HG02943 (cell line): Measurements from ENCODE around the gene FMNL2.

Experiments
- ATAC-seq: cut with Tn5 transposase; IDR thresholded peaks from one replicate; pipeline ENCODE4 v1.9.1; 2021; ENCODE audit warnings: mild to moderate bottlenecking, low read depth, moderate library complexity; ENCODE audit not compliant: unreplicated experiment

Gene FMNL2

DNA sequence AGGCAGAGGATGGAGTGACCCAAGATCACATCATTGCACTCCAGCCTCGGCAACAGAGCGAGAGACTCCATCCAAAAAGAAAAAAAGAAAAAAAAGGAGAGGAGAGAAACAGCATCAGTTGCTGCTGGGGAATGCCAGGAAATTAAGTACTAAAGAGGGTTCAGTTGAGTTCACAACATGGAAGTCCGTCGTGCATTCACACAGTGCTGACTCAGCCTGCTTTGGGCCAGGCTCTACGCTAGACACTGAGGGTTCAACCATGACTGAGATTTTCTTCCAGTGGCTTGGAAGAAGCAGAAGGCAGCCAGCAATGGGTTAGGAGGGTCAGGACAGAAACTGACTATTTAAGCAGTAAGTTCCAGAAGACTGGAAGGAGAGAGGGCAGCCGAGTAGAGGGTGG is 108.8 kb downstream of the FMNL2 start:
- ATAC-seq, result no peak

DNA sequence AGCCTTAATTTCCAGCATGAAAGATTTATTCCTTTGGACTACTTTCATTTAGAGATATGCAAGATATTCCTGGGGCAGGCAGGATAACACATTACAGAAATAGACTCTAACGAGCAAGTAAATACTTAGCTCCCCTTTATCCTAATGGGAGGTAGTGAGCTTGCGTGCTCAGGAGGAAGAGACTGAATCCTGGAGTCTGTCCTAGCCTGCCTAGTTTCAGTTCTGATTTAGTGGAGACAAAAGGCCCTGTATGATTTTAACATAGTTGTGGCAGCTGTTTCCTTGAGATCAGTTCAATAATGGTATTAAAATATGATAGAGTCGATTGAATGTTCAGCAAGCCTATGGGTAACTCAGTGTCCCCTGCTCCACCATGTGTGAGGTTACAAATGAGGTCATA is 109.5 kb downstream of the FMNL2 start:
- ATAC-seq, result no peak

DNA sequence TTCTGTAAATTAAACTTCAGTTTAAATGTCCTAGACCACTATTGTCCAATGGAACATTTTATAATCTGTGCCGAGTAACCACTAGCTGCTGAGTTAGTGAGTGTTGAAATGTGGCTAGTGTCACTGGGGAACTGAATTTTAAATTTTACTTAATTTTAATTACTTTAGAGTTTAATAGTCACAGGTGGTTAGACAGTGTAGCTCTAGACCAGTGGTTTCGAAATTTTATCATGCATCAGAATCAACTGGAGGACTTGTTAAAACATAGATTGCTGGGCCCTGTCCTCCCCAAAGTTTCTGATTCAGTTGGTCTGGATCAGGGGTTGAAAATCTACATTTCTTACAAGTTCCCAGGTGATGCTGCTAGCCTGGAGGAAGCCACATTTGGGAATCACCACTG is 110.4 kb downstream of the FMNL2 start:
- no peak for ATAC-seq

DNA sequence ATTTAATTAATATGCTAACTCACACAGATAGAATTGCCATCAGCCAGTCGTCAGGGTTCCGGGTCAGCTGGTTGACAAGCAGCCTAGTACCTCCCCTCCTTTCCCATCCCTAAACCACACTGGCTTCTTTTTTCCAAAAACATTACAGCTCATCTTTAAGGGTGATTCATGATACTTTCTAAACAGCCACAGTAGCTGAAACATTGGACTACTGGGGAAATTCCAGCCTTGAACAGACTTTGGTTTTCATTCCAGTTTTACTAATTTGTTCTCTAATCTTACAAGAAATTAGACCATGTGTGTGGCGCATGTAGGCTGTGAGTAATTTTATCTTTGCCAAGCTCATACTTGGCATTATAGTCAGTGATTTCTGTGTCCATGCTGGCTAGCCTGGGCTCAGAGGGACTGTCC is 110.8 kb downstream of the FMNL2 start:
- no peak for ATAC-seq

DNA sequence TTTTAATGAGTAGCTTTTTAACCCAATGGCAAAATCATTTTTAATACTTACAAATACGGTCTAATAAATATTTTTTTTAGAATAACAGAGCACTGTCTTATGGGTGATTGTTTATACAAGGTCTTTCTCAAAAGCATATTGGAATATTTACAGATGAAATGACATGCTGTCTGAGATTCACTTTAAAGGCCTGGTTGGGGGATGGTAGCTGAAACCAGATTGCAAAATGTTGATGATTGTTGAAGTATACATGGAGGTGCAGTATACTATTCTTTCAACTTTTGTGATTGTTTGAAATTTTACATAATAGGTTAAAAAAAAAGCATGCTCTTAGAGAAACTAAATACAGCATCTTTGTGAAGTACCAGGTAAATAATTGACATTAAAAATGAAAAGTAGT is 111.2 kb downstream of the FMNL2 start:
- ATAC-seq, result no peak

DNA sequence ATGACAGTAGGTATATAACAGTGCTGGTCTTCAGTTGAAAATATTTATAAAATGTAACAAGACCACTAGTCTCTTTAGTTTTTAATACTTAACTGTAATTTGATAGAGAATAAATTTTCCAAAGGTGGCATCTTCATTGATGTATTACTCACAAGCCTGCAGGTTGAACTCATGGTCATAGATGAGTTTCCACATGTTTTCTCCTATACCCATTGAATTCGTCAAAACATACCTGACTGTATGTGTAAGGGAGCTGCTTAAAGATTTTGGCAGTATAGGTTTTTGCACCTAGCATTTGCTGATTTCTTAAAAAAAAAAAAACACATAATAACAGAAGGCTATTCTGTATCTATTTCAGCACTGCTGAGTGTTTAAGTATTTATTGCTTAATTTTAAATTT is 112.9 kb downstream of the FMNL2 start:
- no peak for ATAC-seq

DNA sequence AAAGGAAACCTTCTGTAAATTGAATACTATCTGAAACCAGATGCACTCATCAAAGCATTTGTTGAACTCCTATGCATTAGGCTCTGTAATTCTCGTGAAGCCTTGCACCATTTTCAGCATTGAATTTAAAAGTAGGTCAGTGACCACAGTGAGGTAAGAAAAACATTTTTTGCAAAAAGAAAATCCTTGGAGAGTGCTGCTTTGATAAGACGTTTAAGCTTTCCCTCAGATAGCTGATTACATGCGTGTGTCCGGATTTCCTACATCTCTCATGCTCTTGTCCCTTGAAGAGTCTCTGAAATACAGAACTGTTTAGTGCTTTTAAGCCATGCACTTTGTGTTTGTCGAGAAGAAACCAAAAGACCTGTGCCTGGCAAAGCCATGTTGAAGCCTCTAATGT is 113.6 kb downstream of the FMNL2 start:
- no peak for ATAC-seq

DNA sequence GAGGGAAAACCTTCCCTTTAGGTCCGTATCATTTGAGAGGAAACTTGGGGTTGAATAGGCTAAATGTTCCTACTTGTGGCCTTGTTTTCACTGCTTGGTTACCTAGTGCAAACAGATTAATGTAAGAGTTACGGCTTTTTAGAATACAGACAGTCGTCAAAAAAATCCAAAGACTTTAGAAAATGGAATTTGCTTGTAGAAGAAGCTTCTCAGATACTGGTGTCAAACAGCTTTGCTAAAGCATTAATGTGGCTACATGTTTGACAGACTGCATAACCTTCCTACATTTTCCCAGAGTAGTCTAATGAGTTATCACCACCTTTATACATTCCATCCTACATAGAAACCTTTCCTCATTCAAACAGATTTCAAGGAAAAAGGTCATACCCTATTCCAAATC is 114.6 kb downstream of the FMNL2 start:
- ATAC-seq, result no peak

DNA sequence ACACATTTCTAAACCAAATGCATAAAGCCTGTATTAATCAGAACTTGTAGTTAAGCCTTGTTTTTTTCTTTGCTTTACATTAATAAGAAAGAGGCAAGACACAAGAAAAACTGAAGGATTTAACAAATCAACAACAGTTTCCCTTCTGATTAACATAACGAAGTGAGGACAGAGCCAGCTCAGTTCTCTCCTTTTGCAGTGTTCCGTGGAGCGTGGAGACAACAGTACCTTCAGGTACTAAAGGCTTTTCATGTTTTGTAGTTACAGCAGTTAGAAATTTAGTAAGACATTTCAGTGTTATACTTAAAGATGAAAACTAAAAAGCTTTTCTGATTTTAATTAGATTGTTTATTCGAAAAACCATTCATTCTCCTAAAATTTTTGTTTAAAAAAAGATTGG is 115.2 kb downstream of the FMNL2 start:
- no peak for ATAC-seq

DNA sequence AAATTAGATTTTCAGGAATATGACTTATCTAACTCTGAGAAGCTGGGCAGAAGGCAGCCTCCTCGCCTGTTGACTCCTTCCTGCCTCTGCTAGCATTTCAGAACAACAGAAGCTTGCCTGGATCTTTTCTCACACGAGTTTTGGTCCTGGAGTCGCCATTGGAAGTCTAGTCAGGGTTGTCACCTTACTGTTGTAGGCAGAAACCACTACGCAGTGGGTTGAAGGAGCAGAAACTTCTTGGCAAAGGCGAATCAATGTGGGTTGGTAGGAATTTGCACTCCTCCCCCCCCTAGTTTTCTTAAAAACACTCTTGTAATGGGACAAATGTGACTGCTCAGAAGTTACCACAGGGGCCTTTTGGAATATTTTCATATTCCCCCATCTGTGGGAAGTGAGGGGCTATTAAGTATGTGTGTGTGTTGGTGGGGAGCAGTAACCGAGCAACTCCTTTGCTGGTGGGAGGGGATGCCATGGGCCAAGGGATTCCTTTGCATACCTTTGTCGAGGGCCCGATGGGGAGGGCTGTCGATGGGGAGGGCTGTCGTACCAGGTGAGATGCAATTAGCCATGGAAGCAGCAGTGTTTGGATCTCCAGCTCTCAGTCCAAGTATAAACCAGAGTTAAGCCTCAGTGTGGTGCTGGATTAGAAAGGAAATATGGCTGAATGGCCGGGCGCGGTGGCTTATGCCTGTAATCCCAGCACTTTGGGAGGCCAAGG is 117.4 kb downstream of the FMNL2 start:
- no peak for ATAC-seq

DNA sequence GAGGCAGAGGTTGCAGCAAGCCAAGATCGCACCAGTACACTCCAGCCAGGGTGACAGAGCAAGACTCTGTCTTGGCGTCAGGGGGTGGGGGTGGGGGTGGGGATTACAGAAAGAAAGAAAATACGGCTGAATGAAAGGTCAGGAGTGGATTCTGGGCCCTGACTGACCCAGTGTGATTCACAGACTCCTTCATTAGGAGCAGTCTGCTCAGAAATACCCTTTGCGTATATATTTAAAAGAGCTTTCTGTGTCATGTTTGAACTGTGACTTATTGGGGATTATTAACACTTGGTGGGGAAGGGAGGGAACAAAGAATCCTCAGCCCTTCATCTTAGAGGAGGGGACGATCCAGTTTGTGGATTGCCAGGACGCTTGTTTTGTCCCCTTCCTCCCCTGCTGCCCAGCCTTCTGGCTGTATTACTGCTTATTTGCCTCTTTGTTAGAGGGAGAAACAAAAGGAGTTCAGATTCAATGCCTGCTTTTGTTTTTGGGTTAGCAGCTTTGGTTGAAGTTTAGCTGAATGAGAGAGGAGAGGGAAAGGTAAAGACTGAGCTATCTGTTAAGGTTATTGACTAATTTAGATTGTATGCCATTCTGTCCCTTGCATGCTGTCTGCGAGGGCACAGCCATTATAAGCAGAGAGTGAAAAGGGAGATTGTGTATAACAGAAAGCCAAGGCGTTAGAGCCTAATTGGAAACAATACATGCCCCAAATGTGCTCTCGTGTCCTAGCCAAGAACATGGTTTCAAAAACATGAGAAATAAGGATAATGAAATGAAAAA is 118.3 kb downstream of the FMNL2 start:
- no peak for ATAC-seq

DNA sequence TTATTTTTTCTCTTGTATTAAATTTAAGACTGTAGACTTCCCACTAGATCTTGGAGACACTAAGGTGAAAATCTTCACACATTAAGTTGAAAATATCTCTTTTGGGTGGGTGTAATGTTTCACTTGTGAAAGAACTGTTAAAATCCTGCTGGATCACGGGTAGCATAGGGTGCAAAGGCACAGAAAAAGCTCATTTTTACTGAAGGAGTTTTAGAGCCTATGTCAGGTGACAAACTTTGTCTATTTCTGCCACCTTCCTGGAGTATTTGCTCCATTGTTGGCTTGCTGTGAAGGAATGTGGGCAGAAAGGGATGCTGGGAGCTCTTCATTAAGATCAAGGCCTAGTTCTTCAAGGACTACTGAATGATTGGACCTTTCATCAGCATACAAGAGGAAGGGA is 119.4 kb downstream of the FMNL2 start:
- ATAC-seq, result no peak

DNA sequence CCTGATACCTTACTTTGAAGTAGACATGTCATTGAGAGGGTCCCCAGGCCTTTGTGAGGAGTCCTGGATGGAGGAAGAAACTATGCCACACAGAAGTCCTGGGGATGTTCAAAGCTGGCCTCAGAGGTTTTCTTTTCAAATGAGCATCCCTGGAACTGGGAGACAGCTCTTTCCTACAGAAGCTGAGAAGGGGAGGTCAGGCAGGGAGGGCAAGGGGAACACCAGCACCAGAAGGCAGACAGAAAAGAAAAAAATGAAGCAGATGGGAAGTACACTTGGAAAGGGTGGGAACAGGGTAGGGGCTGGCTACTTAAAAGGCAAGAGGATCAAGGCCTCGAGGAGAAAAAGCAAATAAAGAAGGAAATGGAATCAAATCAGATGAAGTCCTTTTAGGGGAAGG is 120.0 kb downstream of the FMNL2 start:
- ATAC-seq, result no peak

DNA sequence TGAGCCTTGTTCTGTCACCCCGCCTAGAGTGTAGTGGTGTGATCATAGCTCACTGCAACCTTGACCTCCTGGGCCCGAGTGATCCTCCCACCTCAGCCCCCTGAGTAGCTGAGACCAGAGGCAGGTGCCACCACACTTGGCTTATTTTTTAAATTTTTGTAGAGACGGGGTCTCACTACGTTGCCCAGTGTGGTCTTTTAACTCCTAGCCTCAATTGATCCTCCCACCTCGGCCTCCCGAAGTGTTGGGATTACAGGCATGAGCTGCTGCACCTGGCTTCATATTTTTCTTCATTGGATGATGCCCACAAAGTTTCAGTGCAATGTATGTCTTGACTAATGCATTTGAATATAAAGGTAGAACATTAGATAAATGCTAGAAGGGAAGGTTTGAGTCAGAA is 120.8 kb downstream of the FMNL2 start:
- no peak for ATAC-seq

DNA sequence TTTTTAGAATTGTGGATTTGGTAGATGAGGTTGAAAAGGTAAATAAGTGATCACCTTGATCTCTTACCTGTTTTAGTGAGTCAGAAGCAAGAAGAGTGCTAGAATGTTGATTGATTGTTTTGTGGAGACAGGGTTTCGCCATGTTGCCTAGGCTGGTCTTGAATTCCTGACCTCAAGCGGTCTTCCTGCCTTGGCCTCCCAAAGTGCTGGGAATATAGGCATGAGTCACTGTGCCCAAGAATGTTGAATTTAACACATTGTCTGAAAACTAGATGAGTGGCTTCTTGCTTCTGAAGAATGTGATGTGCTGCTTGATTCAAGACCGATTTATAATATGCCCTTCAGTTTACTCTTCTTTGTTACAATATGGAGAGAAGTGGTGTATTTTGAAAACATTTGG is 121.3 kb downstream of the FMNL2 start:
- no peak for ATAC-seq

DNA sequence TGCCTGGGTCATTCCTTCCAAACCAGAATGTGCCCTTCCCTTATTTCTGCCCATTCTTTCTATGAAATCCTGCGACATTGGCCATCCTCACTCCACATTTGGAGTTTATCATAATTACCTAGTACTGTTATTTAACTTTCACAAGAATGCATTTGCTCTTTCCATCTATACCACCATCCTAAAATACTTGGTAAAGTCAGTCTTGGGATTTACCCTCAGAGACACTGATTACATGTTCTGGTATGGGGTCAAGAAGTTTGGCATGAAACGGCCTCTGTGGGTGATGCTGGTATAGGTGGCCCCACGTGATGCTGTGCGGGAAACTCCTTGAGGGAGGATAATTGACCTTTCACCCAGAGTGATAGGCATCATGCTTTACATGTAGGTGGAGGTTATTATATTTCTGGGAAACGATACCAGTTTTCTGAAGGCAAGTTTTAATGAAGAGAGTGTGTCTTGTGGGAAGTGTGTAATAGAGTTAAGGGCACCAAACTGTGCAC is 123.5 kb downstream of the FMNL2 start:
- ATAC-seq, result no peak

DNA sequence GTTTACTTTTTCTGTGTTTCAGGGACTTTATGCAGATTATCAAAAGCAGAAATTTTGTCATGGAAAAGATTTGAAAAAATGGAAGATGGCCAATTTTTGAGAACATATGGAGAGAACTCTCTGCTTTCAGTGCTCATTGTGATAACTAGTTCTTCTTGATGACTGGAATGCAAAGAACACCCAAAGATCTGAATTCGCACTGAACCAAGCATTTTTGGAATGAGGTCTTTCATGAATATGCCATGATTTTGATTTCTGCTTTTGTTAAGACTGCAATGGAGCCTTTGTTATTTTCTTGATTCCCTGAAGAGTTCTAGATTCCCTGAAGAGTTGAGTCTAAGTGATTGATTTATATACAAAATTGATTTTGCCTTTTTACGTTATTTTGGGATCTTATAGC is 124.1 kb downstream of the FMNL2 start:
- no peak for ATAC-seq

DNA sequence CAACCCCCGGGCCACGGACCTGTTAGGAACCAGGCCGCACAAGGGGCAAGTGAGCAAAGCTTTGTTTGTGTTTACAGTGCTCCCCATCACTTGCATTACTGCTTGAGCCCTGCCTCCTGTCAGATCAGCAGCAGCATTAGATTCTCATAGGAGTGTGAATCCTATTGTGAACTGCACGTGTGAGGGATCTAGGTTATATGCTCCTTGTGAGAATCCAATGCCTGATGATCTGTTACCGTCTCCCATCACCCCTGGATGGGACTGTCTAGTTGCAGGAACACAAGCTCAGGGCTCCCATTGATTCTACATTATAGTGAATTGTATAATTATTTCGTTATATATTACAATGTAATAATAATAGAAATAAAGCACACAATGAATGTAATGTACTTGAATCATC is 125.6 kb downstream of the FMNL2 start:
- no peak for ATAC-seq

DNA sequence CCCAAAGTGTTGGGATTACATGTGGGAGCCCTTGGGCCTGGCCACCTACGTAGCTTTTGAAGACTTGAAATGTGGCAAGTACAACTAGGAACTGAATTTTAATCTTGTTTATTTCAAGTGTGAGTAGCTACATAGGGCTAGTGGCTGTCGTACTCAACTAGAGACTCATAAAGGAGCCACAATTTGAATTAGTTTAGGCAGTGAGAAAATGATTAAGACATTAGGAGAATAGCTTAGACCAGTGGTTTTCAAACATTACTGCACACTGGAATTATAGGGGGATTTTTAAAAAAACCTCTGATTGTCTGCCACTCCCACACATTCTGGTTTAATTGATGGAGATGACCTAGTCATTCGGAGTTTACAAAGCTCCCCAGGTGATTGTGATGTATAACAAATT is 127.1 kb downstream of the FMNL2 start:
- no peak for ATAC-seq

DNA sequence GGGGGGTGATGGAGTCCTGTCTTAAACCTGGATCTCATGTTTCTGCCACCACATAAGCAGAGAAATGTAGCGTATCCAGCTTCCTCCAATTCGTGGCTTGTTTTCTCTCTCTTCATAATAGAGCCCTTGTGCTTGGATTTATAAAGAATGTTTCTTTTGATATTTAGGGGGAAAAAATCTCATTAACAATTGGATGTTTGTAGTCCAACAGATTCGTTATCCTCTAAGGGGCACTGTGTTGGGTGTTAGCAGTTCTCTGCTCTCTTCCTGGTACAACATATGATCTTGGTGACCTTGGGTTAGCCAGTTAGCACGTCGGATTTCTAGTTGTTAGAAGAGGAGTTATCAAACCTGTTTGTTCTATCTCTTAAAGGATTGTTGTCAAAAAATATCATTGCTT is 127.8 kb downstream of the FMNL2 start:
- no peak for ATAC-seq

DNA sequence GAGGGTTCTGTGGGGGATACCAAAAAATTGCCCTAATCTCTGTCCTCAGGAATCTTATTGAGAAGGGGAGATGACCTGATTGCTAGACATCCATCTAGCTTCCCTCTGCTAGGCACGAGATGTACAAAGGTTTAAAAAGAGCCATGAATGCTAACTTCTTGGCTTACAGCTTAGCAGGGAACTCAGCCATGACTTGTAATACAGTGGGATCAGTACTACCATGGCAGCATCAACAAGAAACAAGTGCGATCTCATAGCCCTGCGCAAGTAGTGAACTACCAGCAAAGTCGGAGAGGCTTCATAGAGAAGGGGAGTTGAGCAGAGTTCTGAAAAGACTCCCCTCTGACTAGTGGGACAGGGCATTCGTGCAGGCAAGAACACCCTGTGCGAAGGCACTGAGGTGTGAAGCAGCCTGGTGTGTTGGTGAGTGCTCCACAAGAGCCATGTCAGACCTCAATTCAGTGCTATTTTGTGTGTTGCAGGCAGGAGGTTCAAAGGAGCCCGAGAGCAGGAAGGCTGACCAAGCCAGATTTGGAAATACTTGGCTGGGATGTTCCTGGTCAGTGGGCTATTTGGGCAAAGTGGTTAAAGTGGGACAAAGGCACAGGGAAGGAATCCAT is 130.0 kb downstream of the FMNL2 start:
- ATAC-seq, result no peak

DNA sequence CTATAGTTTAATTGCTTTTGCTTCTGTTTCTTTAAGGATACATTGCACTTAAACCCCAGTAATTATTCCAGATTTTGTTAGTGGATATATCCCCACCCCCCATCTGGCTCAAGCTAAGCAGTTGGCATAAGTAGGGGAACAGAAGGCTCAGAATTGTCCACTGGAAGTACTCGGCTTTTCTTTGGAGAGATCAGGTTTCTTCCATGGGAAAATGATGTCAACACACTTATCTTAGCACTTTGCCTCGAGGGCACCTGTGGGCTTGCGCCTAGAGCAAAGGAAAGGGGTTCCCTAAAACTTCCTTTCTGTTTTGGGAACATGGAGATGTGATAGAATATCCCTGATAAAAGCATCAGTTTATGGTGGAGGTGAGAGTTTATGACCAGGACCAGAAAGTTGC is 130.6 kb downstream of the FMNL2 start:
- no peak for ATAC-seq
